ENCODE results near the gene FAM118A. TPM values are rescaled to one million over a fixed set of nuclear protein-coding genes. Genes with fewer than 3 reads are reported as not detected.

The FAM118A gene
- total and polyA plus RNA-seq, 9 of the 15 experiments (the other 6 are each of a cell fraction or from before 2014, with no cell fraction given): 17.0 to 223 (median 59.4) TPM

- TF ChIP-seq MGA (IDR thresholded peaks at IDR 0.05) (no peak), TAF15 (IDR thresholded peaks at IDR 0.05; ENCODE audit: low read depth, low read length) (no peak), WHSC1 (IDR thresholded peaks at IDR 0.05; ENCODE audit: low read length) (no peak), GABPB2 (CRISPR knock-in tag; conservative IDR thresholded peaks at IDR 0.05) (no peak), NONO (IDR thresholded peaks at IDR 0.05; ENCODE audit: low read depth in 2 of 2, low read length in 1 of 2) (no peak), ZNF282 (CRISPR knock-in tag; IDR thresholded peaks at IDR 0.05) (no peak)
- TF ChIP-seq, protein P1, sequence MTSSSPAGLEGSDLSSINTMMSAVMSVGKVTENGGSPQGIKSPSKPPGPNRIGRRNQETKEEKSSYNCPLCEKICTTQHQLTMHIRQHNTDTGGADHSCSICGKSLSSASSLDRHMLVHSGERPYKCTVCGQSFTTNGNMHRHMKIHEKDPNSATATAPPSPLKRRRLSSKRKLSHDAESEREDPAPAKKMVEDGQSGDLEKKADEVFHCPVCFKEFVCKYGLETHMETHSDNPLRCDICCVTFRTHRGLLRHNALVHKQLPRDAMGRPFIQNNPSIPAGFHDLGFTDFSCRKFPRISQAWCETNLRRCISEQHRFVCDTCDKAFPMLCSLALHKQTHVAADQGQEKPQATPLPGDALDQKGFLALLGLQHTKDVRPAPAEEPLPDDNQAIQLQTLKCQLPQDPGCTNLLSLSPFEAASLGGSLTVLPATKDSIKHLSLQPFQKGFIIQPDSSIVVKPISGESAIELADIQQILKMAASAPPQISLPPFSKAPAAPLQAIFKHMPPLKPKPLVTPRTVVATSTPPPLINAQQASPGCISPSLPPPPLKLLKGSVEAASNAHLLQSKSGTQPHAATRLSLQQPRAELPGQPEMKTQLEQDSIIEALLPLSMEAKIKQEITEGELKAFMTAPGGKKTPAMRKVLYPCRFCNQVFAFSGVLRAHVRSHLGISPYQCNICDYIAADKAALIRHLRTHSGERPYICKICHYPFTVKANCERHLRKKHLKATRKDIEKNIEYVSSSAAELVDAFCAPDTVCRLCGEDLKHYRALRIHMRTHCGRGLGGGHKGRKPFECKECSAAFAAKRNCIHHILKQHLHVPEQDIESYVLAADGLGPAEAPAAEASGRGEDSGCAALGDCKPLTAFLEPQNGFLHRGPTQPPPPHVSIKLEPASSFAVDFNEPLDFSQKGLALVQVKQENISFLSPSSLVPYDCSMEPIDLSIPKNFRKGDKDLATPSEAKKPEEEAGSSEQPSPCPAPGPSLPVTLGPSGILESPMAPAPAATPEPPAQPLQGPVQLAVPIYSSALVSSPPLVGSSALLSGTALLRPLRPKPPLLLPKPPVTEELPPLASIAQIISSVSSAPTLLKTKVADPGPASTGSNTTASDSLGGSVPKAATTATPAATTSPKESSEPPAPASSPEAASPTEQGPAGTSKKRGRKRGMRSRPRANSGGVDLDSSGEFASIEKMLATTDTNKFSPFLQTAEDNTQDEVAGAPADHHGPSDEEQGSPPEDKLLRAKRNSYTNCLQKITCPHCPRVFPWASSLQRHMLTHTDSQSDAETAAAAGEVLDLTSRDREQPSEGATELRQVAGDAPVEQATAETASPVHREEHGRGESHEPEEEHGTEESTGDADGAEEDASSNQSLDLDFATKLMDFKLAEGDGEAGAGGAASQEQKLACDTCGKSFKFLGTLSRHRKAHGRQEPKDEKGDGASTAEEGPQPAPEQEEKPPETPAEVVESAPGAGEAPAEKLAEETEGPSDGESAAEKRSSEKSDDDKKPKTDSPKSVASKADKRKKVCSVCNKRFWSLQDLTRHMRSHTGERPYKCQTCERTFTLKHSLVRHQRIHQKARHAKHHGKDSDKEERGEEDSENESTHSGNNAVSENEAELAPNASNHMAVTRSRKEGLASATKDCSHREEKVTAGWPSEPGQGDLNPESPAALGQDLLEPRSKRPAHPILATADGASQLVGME (CRISPR knock-in tag; IDR thresholded peaks at IDR 0.05): no peak
Measured at GRCh38 chr22:45343143-45343542, 33.4 kb downstream of the FAM118A start (continued).

Data from K562 (cell line).